Right lobe of liver (tissue), 6 donors: ENCODE results near the gene GJD2. TPM values are rescaled to one million over a fixed set of nuclear protein-coding genes. Genes with fewer than 3 reads are reported as not detected.

Experiments
- ATAC-seq, 4 donors: fragments of 200-7000 bp; cut with Tn5 transposase; one replicate each; pipeline ENCODE4 v1.9.1; 2020; ENCODE audit warnings: mild to moderate bottlenecking in 4 of 4, moderate library complexity in 4 of 4
- DNase-seq, 3 donors: peaks; one replicate each; pipeline ENCODE4 v3.0.0-alpha.2; 2020
- H3K27ac ChIP-seq, 3 donors: fragments of 200-600 bp; one replicate each; pipeline ENCODE4 v1.8.0; 2022
- H3K27me3 ChIP-seq, 2 donors: fragments of 200-600 bp; one replicate each; pipeline ENCODE4 v1.8.0; 2022
- H3K36me3 ChIP-seq, 4 donors: fragments of 200-600 bp; sonication (generic) in 1 of 4; one replicate each; pipeline versions ENCODE4 v1.5.1 to v1.8.0; 2017 to 2022; ENCODE audit warnings: control low read depth in 1 of 4
- H3K4me1 ChIP-seq, 4 donors: fragments of 200-600 bp; sonication (generic) in 1 of 4; one replicate each; pipeline versions ENCODE4 v1.5.1 to v1.8.0; 2017 to 2022; ENCODE audit warnings: control low read depth in 1 of 4
- H3K4me3 ChIP-seq, 3 donors: fragments of 200-600 bp; one replicate each; pipeline ENCODE4 v1.8.0; 2022
- H3K9me3 ChIP-seq, 4 donors: fragments of 200-600 bp; sonication (generic) in 1 of 4; one replicate each; pipeline versions ENCODE4 v1.5.1 to v1.8.0; 2017 to 2022; ENCODE audit warnings: control low read depth in 1 of 4
- CTCF ChIP-seq, 4 donors: fragments of 200-600 bp in 3 of 4; fragments of 450-650 bp in 1 of 4; IDR thresholded peaks; one replicate each; pipeline versions ENCODE4 v1.5.1 to v1.8.0; 2016 to 2022; ENCODE audit warnings: antibody characterized with exemption in 4 of 4, mild to moderate bottlenecking in 2 of 4
- POLR2A ChIP-seq: fragments of 450-650 bp; IDR thresholded peaks from one replicate; pipeline ENCODE4 v1.6.1; 2017; ENCODE audit warnings: antibody characterized with exemption, mild to moderate bottlenecking
- WGBS: methylation state at CpG from one replicate; pipeline ENCODE4 v1.1.6; 2018; ENCODE audit warnings: low coverage, low lambda C conversion rate; ENCODE audit not compliant: insufficient coverage; ENCODE audit errors: missing lambda C conversion rate; 5-methylcytosine and 5-hydroxymethylcytosine counted together
- intact Hi-C, 2 donors: fragments of 100-400 bp; cut with DNase I; formaldehyde crosslinking; loops; one replicate each; pipeline versions ENCODE4 v1.11.2 to v1.14.1; 2022
- total RNA-seq, 6 experiments: library from RNA; depleted of rRNA in 2 of 6; stranded (reverse); fragments of >200 nt in 2 of 6; fragmentation: NEBNext Ultra II Directional in 3 of 6; extraction: Animal tissue kit (Norgen Biotek cat#: 25700) in 3 of 6; gene quantifications; one replicate each; pipeline versions ENCODE4 v1.1.0 to v1.2.4, GENCODE V29; 2016 to 2023
- donor health status: DM: no; HTN: yes; CAD: no.
- donor health status: DM: no; HTN: no; CAD: no.
- donor health status: DM: no; HTN: no; CAD: no.
- donor health status: DM: no; HTN: yes; CAD: no.
- donor health status: DM: no; HTN: yes; CAD: no.

GJD2 gene
- total RNA-seq, 6 experiments from 2014 or later: not detected

GRCh38 chr15:34799149-34800101 is 44.6 kb upstream of the GJD2 start:
- Histone ChIP-seq H3K27me3 (peaks cover 0 to 15% of the 10 kb centered on the region in 2 donors), H3K27ac (no peak overlapping the region), H3K4me3 (no peak overlapping the region), H3K36me3 (no peaks in the 10 kb centered on the region), H3K4me1 (peaks cover 0 to 5% (median 0%) of the 10 kb centered on the region in 4 donors), H3K9me3 (no peaks in the 10 kb centered on the region)
- intact Hi-C loops: no loop called here
- peak in 2 of 4 donors; percentile 12 to 36 for ATAC-seq
- no peak for TF ChIP-seq CTCF (IDR thresholded peaks at IDR 0.05)
- no peak for TF ChIP-seq POLR2A
- DNase-seq: peak in 2 of 3 donors; percentile 39 to 60
- 24% methylated on average over 9 of the region's 16 CpGs for WGBS

- Histone ChIP-seq H3K27me3 (peaks cover 0 to 15% of the 10 kb centered on the region in 2 donors), H3K9me3 (no peaks in the 10 kb centered on the region), H3K4me1 (peaks cover 0 to 5% (median 0%) of the 10 kb centered on the region in 4 donors), H3K27ac (no peak overlapping the region), H3K4me3 (no peak overlapping the region), H3K36me3 (no peaks in the 10 kb centered on the region)
- ATAC-seq: no peak
- no peak for DNase-seq
- intact Hi-C loops: no loop called here
- TF ChIP-seq POLR2A: no peak
- no peak for TF ChIP-seq CTCF (IDR thresholded peaks at IDR 0.05)
- WGBS: 48% methylated on average over 5 of the region's 5 CpGs
Measured at GRCh38 chr15:34796847-34797435, 42.1 kb upstream of the GJD2 start.

GRCh38 chr15:34795267-34796081 is 40.7 kb upstream of the GJD2 start, which contains the start of gene ACTC1:
Gene ACTC1, minus strand, starts transcription at chr15:34795549. Its CDS starts 741 bp downstream, at chr15:34794808.
- no peak within 1 kb of the TSS for H3K4me3 ChIP-seq
- intact Hi-C loops: no loop called here
- H3K9me3 ChIP-seq: no peaks in the 10 kb centered on the region
- H3K4me1 ChIP-seq: peaks cover 0 to 5% (median 0%) of the 10 kb centered on the region in 4 donors
- DNase-seq (peak in 1 of 3 donors; percentile 54), ATAC-seq (peak; percentile 62 to 81 (median 73))
- TF ChIP-seq POLR2A (no peak), CTCF (IDR thresholded peaks at IDR 0.05) (no peak)
- H3K27ac ChIP-seq: no peak within 1 kb of the TSS
- peaks cover 0 to 15% of the 10 kb centered on the region in 2 donors for H3K27me3 ChIP-seq
- WGBS: 4% methylated on average over 4 of the region's 44 CpGs
- H3K36me3 ChIP-seq: no peaks in the 10 kb centered on the region

GRCh38 chr15:34794590-34795206 is 39.9 kb upstream of the GJD2 start:
- Histone ChIP-seq H3K9me3 (no peaks in the 10 kb centered on the region), H3K27me3 (peaks cover 0 to 15% of the 10 kb centered on the region in 2 donors), H3K27ac (no peak overlapping the region), H3K4me1 (peaks cover 0 to 5% (median 0%) of the 10 kb centered on the region in 4 donors), H3K4me3 (no peak overlapping the region), H3K36me3 (no peaks in the 10 kb centered on the region)
- intact Hi-C loops: no loop called here
- 6% methylated on average over 12 of the region's 33 CpGs for WGBS
- no peak for TF ChIP-seq POLR2A
- TF ChIP-seq CTCF (IDR thresholded peaks at IDR 0.05): no peak
- DNase-seq (no peak), ATAC-seq (no peak)
